Measurements from ENCODE around the gene CD58.

Gene CD58

DNA sequence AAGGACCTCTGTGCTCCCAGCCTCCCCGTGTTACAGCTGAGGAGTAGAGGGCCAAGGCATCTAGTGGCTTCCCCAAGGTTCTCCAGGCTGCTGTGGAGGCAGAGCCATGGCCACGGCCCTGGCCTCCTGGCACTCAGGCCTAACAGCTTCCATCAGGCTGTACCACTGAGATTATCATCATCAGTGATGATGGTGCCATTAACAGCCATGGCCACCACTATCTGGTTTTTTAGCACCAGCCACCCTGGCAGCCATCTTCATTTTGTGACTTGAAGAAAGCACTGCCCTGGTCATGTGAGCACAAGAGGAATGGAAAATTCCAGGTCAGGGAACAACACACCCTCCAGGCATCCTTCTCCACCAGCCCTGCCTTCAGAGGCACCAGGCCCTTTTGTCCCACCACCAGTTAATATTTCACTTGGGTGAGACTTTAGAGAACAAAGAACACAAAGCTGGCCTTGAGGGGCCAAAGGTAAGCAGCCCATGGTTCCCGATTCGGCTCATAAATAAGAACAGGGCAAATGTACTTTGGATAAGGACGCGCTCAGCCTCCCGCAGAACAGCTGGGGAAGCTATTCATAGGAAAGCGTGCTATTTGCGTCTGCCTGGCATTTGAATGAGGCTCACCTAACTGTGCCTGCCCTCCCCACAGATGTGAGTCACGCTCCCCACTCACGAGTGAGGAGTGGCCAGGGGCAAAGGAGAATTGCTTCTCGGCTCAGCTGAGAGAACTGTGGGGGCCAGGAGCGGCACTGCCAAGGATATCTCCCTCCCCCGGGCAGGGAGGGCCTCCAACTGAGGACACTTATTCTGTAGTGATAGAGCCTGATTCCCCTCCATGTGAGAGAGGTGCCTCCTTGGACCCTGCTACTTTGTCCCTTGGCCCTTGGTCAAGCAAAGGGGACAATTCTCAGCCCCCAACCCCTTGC lies 95.6 kb downstream of the CD58 start:
- TF ChIP-seq POLR2AphosphoS5 (IDR thresholded peaks at IDR 0.05; ENCODE audit: low read depth, low read length) (no peak), TAF1 (IDR thresholded peaks at IDR 0.05; ENCODE audit: borderline replicate concordance, insufficient read depth, low read length) (no peak), FOXP2 (optimal IDR thresholded peaks at IDR 0.05; ENCODE audit: borderline replicate concordance, extremely low read depth, extremely low read length, insufficient read depth) (no peak), SIN3A (IDR thresholded peaks at IDR 0.05; ENCODE audit: borderline replicate concordance, insufficient read depth, low read length) (no peak)
- TF ChIP-seq, protein P1, sequence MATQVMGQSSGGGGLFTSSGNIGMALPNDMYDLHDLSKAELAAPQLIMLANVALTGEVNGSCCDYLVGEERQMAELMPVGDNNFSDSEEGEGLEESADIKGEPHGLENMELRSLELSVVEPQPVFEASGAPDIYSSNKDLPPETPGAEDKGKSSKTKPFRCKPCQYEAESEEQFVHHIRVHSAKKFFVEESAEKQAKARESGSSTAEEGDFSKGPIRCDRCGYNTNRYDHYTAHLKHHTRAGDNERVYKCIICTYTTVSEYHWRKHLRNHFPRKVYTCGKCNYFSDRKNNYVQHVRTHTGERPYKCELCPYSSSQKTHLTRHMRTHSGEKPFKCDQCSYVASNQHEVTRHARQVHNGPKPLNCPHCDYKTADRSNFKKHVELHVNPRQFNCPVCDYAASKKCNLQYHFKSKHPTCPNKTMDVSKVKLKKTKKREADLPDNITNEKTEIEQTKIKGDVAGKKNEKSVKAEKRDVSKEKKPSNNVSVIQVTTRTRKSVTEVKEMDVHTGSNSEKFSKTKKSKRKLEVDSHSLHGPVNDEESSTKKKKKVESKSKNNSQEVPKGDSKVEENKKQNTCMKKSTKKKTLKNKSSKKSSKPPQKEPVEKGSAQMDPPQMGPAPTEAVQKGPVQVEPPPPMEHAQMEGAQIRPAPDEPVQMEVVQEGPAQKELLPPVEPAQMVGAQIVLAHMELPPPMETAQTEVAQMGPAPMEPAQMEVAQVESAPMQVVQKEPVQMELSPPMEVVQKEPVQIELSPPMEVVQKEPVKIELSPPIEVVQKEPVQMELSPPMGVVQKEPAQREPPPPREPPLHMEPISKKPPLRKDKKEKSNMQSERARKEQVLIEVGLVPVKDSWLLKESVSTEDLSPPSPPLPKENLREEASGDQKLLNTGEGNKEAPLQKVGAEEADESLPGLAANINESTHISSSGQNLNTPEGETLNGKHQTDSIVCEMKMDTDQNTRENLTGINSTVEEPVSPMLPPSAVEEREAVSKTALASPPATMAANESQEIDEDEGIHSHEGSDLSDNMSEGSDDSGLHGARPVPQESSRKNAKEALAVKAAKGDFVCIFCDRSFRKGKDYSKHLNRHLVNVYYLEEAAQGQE (IDR thresholded peaks at IDR 0.05; ENCODE audit: insufficient read depth in 1 of 2, low read depth in 2 of 2, low read length in 2 of 2): no peak

DNA sequence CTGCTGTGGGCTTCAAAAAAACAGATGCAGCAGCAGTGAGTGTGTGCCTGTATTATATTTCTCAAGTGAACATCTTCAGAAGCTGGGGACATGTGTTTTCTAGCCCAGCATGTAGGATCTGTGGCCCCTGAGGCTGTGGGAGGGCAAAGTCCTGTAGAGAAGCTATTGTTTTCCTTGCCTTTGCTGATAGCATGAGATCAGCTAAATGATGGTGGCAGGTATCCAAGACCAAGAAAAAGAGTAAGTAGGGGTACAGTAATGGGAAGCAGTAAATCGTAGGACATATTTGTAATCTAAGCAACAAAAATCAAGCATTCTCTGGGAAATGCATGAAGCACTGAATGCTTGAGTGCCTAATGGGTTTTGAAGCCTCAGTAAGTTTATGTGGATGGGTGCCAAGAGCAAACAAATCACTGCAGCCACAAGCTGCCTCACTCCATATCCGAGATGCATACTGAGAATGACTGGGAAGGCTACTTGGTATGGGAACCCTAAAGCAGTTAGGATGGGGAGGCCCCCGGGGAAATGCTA lies 98.3 kb downstream of the CD58 start:
- TF ChIP-seq FOXP2 (optimal IDR thresholded peaks at IDR 0.05; ENCODE audit: borderline replicate concordance, extremely low read depth, extremely low read length, insufficient read depth) (no peak), SIN3A (IDR thresholded peaks at IDR 0.05; ENCODE audit: borderline replicate concordance, insufficient read depth, low read length) (no peak), TAF1 (IDR thresholded peaks at IDR 0.05; ENCODE audit: borderline replicate concordance, insufficient read depth, low read length) (no peak), POLR2AphosphoS5 (IDR thresholded peaks at IDR 0.05; ENCODE audit: low read depth, low read length) (no peak)
- TF ChIP-seq, protein P1 (IDR thresholded peaks at IDR 0.05; ENCODE audit: insufficient read depth in 1 of 2, low read depth in 2 of 2, low read length in 2 of 2): no peak

DNA sequence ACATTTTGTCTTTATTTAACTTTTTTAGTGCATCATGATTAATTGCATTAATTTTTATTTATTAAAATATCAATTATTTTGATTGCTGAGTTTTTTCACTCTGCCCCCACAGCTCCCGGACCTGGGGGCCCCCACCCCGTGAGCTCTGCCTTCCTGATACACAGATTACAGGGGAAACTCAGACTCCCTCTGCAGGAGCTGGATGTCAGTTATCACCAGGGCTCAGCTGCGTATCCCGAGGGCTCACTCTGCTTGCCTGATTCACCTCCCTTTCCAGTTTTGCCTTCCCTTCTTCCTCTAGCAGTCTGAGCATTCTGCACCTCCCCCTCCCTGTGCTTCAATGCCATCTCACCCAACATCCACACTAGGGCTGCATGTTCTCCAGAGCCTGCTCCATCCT lies 99.6 kb downstream of the CD58 start:
- TF ChIP-seq TAF1 (IDR thresholded peaks at IDR 0.05; ENCODE audit: borderline replicate concordance, insufficient read depth, low read length) (no peak), POLR2AphosphoS5 (IDR thresholded peaks at IDR 0.05; ENCODE audit: low read depth, low read length) (no peak), FOXP2 (optimal IDR thresholded peaks at IDR 0.05; ENCODE audit: borderline replicate concordance, extremely low read depth, extremely low read length, insufficient read depth) (no peak), SIN3A (IDR thresholded peaks at IDR 0.05; ENCODE audit: borderline replicate concordance, insufficient read depth, low read length) (no peak)
- TF ChIP-seq, protein P1 (IDR thresholded peaks at IDR 0.05; ENCODE audit: insufficient read depth in 1 of 2, low read depth in 2 of 2, low read length in 2 of 2): no peak

DNA sequence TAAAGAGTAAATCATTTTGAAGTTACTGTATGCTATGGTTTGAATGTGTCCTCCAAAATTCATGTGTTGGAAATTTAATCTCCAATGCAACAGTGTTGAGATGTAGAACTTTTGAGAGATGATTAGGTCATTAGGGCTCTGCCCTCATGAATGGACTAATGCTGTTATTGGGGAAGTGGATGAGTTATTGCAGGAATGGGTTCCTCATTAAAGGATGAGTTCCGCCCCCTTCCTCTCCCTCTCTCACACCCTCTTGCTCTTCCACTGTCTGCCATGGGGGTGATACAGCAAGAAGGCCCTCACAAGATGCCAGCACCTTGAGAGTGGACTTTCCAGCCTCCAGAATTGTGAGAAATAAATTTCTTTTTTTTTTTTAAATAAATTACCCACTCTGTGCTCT lies 100.2 kb downstream of the CD58 start:
- TF ChIP-seq POLR2AphosphoS5 (IDR thresholded peaks at IDR 0.05; ENCODE audit: low read depth, low read length) (no peak), TAF1 (IDR thresholded peaks at IDR 0.05; ENCODE audit: borderline replicate concordance, insufficient read depth, low read length) (no peak), SIN3A (IDR thresholded peaks at IDR 0.05; ENCODE audit: borderline replicate concordance, insufficient read depth, low read length) (no peak), FOXP2 (optimal IDR thresholded peaks at IDR 0.05; ENCODE audit: borderline replicate concordance, extremely low read depth, extremely low read length, insufficient read depth) (no peak)
- TF ChIP-seq, protein P1 (IDR thresholded peaks at IDR 0.05; ENCODE audit: insufficient read depth in 1 of 2, low read depth in 2 of 2, low read length in 2 of 2): no peak
